GM20000 (cell line): Measurements from ENCODE around the gene RBP3.

Experiments used
- DNase-seq: peaks from one replicate; pipeline ENCODE4 v3.0.0; 2012; ENCODE audit warnings: low spot score
- CTCF ChIP-seq: IDR thresholded peaks from 2 replicates; pipeline ENCODE4 v1.5.1; 2012; ENCODE audit warnings: mild to moderate bottlenecking, control low read depth; ENCODE audit errors: extremely low read depth, missing control alignments

The RBP3 gene

GRCh38 chr10:47305566-47305965 lies 42.6 kb upstream of the RBP3 start:
- no peak for DNase-seq
- TF ChIP-seq CTCF: no peak

GRCh38 chr10:47306387-47307210 lies 41.6 kb upstream of the RBP3 start:
- TF ChIP-seq CTCF: no peak
- no peak for DNase-seq

DNA sequence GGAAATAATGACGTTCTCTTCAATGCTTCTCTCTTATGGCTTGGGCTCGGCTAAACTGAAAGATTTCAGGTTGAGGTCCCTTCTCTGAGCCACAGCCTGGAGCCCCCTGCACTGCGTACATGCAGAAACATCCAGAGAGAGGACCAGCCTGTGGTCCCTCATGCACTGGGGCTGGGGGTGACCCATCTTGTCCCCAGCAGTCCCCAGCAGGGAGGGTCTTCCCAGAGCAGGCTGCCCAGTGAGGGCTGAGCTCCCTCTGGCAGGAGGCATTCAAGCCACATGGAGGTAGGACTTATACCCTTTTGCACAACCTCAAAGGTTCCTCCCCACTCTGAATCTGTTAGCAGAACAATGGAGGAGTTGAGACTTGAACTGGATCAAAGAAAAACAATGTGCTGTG lies 40.8 kb upstream of the RBP3 start:
- no peak for DNase-seq
- no peak for TF ChIP-seq CTCF

GRCh38 chr10:47308775-47309174 lies 39.4 kb upstream of the RBP3 start:
- TF ChIP-seq CTCF: no peak
- DNase-seq: no peak

DNA sequence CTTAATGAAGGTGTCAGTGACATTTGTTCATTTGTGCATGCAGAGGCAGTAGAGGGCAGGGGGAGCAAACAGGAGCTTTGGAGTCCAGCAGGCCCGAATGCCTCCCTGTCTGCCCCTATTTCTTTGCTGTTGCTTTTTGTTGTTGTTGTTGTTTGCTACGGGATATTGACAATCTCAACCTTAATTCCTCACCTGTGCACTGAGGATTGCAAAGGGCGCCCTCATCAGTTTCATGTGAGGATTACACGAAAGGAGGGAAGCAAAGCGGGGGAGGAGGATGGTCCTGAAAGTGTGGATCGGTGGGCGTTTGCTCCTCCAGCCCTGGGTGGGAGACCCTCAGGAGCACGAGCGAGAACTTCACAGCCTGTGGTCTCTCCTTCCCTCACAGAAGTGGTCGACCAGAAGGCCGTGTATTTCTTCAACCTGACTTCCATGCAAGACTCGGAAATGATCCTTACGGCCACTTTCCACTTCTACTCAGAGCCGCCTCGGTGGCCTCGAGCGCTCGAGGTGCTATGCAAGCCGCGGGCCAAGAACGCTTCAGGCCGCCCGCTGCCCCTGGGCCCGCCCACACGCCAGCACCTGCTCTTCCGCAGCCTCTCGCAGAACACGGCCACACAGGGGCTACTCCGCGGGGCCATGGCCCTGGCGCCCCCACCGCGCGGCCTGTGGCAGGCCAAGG lies 38.6 kb upstream of the RBP3 start:
- no peak for TF ChIP-seq CTCF
- no peak for DNase-seq

DNA sequence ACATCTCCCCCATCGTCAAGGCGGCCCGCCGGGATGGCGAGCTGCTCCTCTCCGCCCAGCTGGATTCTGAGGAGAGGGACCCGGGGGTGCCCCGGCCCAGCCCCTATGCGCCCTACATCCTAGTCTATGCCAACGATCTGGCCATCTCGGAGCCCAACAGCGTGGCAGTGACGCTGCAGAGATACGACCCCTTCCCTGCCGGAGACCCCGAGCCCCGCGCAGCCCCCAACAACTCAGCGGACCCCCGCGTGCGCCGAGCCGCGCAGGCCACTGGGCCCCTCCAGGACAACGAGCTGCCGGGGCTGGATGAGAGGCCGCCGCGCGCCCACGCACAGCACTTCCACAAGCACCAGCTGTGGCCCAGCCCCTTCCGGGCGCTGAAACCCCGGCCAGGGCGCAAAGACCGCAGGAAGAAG lies 38.1 kb upstream of the RBP3 start:
- DNase-seq: no peak

More for the DNA sequence above, 38.1 kb upstream of the RBP3 start:
- TF ChIP-seq CTCF: no peak
